Heart left ventricle (tissue), 13 donors: ENCODE results near the gene ZIK1.

Experiments
- POLR2A ChIP-seq, 2 donors: fragments of 450-650 bp; IDR thresholded peaks; one replicate each; pipeline ENCODE4 v1.6.1; 2017; ENCODE audit warnings: antibody characterized with exemption in 2 of 2, mild to moderate bottlenecking in 2 of 2, moderate library complexity in 2 of 2
- TF ChIP-seq, protein P1 (sequence below), 12 donors: fragments of 200-600 bp; sonication (generic) in 4 of 12; IDR thresholded peaks; one replicate each; pipeline versions ENCODE4 v1.5.0 to v1.8.0; 2018 to 2022; ENCODE audit warnings: antibody characterized with exemption in 12 of 12, mild to moderate bottlenecking in 5 of 12
- donor health status: ischemic (EF 13 %, LVEDD 7.1; RV severe dilation, severe dysfunction).
- donor health status: DM: no; HTN: yes; CAD: no.
- donor health status: DM: no; HTN: no; CAD: no.
- donor health status: ischemic (EF 25% LVEDD 6.9; RV normal size, moderate dysfunction).
- donor health status: ischemic (EF 25% LVEDD 5.7; RV mildly dilated, moderate dysfunction).
- donor health status: ischemic (EF 35%, LVEDD 5.7; RV mildly dilated, moderate dysfunction).
- donor health status: nonischemic (EF 11% LVEDD 7.7; RV severe dilation, severe dysfunction).
- donor health status: DM: yes; HTN: yes; CAD: no.
- donor health status: PGD.
- donor health status: ischemic (EF 29% LVEDD 5.4; RV normal size, mild dysfunction).
- donor health status: nonischemic (EF 23%, LVEDD 6.1; RV moderate dilation, normal function).

GRCh38 chr19:57576661-57577060, 7.3 kb upstream of the ZIK1 start:
- TF ChIP-seq, protein P1, sequence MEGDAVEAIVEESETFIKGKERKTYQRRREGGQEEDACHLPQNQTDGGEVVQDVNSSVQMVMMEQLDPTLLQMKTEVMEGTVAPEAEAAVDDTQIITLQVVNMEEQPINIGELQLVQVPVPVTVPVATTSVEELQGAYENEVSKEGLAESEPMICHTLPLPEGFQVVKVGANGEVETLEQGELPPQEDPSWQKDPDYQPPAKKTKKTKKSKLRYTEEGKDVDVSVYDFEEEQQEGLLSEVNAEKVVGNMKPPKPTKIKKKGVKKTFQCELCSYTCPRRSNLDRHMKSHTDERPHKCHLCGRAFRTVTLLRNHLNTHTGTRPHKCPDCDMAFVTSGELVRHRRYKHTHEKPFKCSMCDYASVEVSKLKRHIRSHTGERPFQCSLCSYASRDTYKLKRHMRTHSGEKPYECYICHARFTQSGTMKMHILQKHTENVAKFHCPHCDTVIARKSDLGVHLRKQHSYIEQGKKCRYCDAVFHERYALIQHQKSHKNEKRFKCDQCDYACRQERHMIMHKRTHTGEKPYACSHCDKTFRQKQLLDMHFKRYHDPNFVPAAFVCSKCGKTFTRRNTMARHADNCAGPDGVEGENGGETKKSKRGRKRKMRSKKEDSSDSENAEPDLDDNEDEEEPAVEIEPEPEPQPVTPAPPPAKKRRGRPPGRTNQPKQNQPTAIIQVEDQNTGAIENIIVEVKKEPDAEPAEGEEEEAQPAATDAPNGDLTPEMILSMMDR (IDR thresholded peaks at IDR 0.05): no peak
- TF ChIP-seq POLR2A (IDR thresholded peaks at IDR 0.05): no peak
